ENCODE results near the gene IGF2R. TPM values are rescaled to one million over a fixed set of nuclear protein-coding genes. Genes with fewer than 3 reads are reported as not detected.

Gene IGF2R
- total and polyA plus RNA-seq, 9 donors, result 29.3 to 116 (median 49.2) TPM

GRCh38 chr6:159996087-159996622 lies 27.3 kb downstream of the IGF2R start:
- H3K36me3 ChIP-seq, result no peaks in the 10 kb centered on the region
- no peak overlapping the region for H3K4me3 ChIP-seq
- no peaks in the 10 kb centered on the region for H3K4me1 ChIP-seq (ENCODE audit: insufficient read depth)
- intact Hi-C loops (cut with DNase I), result no loop called here
- 86 to 91% (median 89%) methylated on average over 5 of the region's 5 CpGs for WGBS, 3 donors
- H3K9me3 ChIP-seq, result no peaks in the 10 kb centered on the region
- TF ChIP-seq CTCF (IDR thresholded peaks at IDR 0.05) (no peak), EP300 (IDR thresholded peaks at IDR 0.05) (no peak), POLR2A (IDR thresholded peaks at IDR 0.05) (no peak)
- no peak overlapping the region for H3K27ac ChIP-seq
- no peak for DNase-seq
- H3K27me3 ChIP-seq, result no peaks in the 10 kb centered on the region

- Histone ChIP-seq H3K4me3 (no peak overlapping the region), H3K27me3 (no peaks in the 10 kb centered on the region), H3K9me3 (no peaks in the 10 kb centered on the region), H3K27ac (no peak overlapping the region), H3K4me1 (ENCODE audit: insufficient read depth) (no peaks in the 10 kb centered on the region), H3K36me3 (no peaks in the 10 kb centered on the region)
- TF ChIP-seq EP300 (IDR thresholded peaks at IDR 0.05) (no peak), POLR2A (IDR thresholded peaks at IDR 0.05) (no peak), CTCF (IDR thresholded peaks at IDR 0.05) (no peak)
- intact Hi-C loops (cut with DNase I), result no loop called here
- 92 to 93% (median 92%) methylated on average over 12 of the region's 12 CpGs for WGBS, 3 donors
- no peak for DNase-seq
Measured at GRCh38 chr6:159996626-159997497, 28.0 kb downstream of the IGF2R start.

- no peaks in the 10 kb centered on the region for H3K4me1 ChIP-seq (ENCODE audit: insufficient read depth)
- no peaks in the 10 kb centered on the region for H3K27me3 ChIP-seq
- no peak for DNase-seq
- intact Hi-C loops (cut with DNase I), result no loop called here
- WGBS, 3 donors, result 89 to 95% (median 91%) methylated on average over 11 of the region's 11 CpGs
- no peak overlapping the region for H3K4me3 ChIP-seq
- H3K9me3 ChIP-seq, result no peaks in the 10 kb centered on the region
- H3K27ac ChIP-seq, result no peak overlapping the region
- TF ChIP-seq POLR2A (IDR thresholded peaks at IDR 0.05) (no peak), CTCF (IDR thresholded peaks at IDR 0.05) (no peak), EP300 (IDR thresholded peaks at IDR 0.05) (no peak)
- no peaks in the 10 kb centered on the region for H3K36me3 ChIP-seq
Measured at GRCh38 chr6:159997498-159998101, 28.7 kb downstream of the IGF2R start.

DNA sequence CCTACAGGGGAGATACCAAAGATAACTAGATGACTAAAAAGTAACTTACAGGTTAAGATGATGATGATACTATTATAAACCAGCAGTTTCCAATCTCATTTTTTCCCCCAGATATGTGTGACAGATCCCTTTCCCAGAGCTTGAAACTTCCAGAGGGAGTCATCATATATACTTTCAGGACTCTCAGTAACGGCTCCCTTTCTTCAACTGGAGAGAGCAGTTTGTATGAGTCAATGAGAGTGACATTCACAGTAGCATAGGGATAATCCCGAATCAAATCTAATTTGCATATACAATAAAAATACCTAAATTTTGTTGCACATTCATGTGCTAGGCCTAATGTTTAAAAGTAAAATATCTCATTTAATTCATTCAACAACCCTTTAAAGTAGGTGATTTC lies 29.7 kb downstream of the IGF2R start:
- no peak for DNase-seq
- Histone ChIP-seq H3K36me3 (no peaks in the 10 kb centered on the region), H3K4me3 (no peak overlapping the region), H3K27ac (no peak overlapping the region), H3K27me3 (no peaks in the 10 kb centered on the region), H3K4me1 (ENCODE audit: insufficient read depth) (no peaks in the 10 kb centered on the region), H3K9me3 (no peaks in the 10 kb centered on the region)
- intact Hi-C loops (cut with DNase I), result no loop called here
- TF ChIP-seq POLR2A (IDR thresholded peaks at IDR 0.05) (no peak), EP300 (IDR thresholded peaks at IDR 0.05) (no peak), CTCF (IDR thresholded peaks at IDR 0.05) (no peak)
- 89 to 95% (median 94%) methylated on average over 2 of the region's 2 CpGs for WGBS, 3 donors
